Endometrial microvascular endothelial cells (primary cell): ENCODE results near the gene NUTM2E. TPM values are rescaled to one million over a fixed set of nuclear protein-coding genes. Genes with fewer than 3 reads are reported as not detected.
"Not testable (repeated sequence)": the region's sequence is repeated elsewhere in the genome, so short reads cannot be mapped to it uniquely, and the experiment has no call there.

Source experiments
- in situ Hi-C: cut with HindIII; loops from 2 replicates; pipeline ENCODE4 v1.10.0; 2017; ENCODE audit warnings: low sequenced_read_pairs, low pct_unique_long_range_greater_than_20kb; ENCODE audit errors: inconsistent ontology term
- total RNA-seq: library from RNA; depleted of rRNA; stranded (reverse); fragments of >200 nt; gene quantifications from one replicate; pipeline ENCODE4 v1.2.3, GENCODE V29; 2015; ENCODE audit errors: inconsistent ontology term

The NUTM2E gene, protein sequence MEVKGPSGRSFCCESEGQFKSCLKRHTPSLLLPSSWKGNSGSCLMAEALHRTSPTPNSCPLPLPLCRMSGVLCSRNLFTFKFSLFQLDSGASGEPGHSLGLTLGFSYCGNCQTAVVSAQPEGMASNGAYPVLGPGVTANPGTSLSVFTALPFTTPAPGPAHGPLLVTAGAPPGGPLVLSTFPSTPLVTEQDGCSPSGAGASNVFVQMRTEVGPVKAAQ (N-terminal part only)
- not detected for total RNA-seq

DNA sequence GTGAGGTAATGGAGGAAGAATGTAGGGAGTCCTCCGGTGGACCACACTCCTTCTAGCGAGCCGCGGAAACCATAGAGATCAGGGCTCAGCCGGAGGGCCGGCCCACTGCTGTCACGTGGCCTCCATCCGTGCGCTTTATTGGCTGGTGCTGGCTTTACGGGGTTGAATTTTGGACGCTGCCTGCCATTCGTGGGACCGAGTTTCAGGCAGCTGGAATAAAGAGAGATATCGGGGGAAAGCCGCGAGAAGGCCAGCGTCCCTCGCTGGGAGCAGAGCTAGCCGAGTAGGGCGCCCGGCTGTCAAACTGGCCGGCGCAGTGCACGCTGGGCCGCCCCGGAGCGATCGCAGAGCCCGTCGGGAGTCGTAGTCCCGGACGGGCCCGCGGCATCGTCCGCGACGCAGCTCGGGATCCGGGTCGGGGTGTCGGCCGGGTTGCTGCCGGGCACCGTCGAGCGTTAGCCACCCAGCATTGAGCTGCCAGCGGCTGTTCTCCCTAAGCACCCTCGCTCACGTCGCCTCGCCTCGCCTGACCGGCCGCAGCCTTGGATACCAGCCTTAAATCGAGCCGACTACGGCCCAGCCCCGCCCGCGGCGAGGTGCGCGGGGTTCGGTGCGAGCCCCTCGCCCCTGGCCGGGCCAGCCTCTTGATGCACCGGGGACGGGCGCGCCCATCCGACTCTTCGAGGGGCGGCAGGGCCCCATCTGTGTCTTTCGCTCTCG lies at the start of gene NUTM2E:
NUTM2E (plus strand) TSS at position 244 of the 720 bp plus-strand sequence. CDS start 15,002 bp downstream, outside the sequence.
- in situ Hi-C loops: not testable (repeated sequence)

DNA sequence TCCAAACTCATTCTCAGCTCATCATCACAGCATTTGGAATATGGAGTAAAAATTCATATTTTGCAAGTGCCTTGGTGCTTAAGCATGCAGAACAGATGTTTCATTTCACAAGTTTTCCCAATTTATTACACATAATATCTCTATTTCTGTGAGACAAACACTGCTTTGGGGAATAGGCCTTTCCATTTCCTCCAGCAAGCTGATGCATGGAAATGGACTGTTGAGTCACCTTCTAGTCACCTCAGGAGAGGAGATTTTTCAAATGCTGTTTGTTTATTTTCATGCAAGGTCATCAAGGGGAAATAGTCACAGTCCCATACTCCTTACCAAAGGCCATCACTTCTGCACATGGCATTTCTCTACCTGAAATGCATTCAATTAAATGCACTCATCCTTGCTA lies 48.5 kb upstream of the NUTM2E start:
- in situ Hi-C loops: not testable (repeated sequence)

DNA sequence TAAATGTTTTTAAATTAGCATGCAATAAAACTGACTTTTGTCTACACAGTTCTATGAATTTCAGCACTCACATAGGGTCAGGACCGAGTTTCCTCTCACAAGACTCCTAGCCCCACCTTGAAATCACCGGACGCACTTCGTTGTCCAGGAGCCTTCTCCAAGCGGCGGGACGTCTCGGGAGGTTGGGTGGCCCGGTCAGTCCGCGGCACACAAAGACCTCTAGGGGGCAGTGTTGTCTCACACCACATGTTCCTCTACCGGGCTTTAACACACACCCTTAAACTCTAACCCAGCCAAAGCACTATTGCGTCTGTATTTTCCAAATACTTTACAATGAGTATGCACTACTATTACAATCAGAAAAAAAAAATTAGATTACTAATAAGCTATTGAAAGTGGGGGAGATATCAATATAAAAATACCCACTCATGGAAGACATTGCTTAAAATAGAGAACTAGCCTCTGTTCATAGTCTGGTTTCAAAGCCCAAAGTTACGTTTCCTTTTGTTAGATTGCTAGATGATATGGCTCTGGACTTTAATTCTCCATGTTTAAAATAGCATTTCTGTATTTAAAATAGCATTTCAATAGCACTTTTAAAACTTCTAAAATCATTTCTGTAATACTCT lies 47.1 kb upstream of the NUTM2E start:
- in situ Hi-C loops: not testable (repeated sequence)

DNA sequence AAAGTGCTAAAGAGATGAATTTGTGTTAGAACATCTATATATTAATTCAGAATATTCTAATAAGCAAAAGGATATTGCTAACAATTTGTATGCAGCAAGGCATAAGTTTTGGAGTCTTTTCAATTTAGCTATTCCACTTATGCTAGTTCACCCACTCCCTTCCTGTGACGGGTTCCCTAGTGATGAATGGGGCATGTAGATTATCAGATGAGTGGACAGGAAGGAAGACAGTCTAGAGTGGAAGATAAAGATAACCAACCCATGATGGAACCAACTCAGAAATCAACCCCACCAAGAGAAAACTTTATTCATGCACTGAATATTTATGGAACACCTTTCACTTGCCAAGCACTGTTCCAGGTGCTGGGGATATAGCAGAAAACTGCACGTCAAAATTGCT lies 46.5 kb upstream of the NUTM2E start:
- in situ Hi-C loops: not testable (repeated sequence)

DNA sequence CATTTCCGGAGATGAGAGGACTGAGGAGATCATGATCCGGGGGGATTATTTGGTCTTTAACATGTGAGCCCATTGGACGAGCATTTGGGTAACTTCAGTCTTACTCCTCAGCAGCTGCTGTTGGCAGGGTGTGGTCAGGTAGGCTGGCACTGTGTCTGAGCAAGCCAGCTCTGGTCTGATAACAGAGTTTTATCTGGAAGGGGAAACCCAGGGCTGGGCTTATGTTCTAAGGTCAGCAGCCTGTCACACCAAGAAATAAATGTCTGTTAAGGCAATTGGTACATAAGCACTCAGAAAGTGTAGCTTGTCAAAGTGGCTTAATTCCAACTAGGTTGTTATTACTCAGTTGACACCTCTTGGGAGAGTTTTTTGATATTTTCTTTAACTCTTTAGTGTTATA lies 45.0 kb upstream of the NUTM2E start:
- in situ Hi-C loops: not testable (repeated sequence)

DNA sequence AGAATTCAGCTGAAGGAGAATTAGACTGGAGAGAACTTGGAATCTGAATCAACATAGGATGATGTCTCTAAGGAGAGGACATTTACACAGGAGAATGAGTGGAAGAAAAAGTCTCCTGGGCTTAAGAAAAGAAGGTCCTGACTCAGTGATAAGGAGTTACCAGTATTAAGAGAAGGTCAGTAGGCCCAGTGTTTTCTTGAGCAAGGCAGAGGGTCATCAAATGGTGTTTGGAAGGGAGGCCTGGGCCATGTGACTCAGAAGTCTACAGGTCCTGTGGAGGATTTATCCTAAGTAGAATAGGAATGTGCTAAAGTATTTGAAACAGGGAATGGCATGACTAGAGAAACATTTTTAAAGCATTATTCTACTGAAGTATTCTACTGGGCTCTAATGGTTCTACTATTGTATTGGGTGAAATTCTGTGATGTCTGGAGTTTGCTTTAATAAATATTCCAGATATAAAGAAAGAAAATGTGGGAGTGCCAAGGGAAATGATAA lies 39.0 kb upstream of the NUTM2E start:
- in situ Hi-C loops: not testable (repeated sequence)

DNA sequence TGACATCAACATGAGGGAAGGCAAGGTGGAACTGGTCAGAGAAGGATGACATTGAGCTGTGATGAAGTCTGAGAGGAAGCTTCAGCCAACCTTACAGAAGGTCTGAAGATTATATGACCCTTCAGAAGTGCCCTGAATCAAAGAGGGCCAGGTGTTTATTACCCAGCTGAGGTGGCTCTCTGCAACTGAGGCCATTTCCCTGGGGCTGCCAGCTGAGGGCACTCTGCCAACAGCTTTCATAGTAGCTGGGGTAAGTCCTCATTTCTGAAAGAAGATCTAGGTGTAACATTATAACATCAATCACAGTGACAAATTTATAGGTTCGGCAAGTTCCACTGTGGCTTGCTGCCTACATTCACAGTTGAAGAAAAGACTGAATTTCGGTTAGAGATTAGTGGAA lies 37.2 kb upstream of the NUTM2E start:
- in situ Hi-C loops: not testable (repeated sequence)

DNA sequence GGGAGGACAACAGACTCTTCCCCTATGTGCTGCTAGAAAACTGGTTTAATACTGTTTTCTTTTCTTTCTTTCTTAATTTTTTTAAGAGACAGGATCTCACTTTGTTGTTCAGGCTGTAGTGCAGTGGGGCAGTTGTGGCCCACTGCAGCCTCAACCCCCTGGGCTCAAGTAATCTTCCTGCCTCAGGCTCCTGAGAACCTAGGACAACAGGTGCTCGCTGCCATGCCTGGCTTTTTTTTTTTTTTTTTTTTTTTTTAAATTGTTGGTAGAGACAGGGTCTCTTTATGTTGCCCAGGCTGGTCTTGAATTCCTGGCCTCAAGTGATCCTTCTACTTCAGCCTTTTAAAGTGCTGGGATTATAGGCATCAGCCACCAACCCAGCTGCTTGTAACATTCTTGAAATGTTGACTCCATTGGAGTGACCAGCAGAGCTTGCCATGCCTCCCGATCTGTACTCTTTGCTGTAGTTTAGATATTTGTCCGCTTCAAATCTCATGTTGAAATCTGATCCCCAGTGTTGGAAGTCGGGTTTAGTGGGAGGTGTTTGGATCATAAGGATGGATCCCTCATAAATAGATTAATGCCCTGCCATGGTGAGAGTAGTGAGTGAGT lies 34.5 kb upstream of the NUTM2E start:
- in situ Hi-C loops: not testable (repeated sequence)

DNA sequence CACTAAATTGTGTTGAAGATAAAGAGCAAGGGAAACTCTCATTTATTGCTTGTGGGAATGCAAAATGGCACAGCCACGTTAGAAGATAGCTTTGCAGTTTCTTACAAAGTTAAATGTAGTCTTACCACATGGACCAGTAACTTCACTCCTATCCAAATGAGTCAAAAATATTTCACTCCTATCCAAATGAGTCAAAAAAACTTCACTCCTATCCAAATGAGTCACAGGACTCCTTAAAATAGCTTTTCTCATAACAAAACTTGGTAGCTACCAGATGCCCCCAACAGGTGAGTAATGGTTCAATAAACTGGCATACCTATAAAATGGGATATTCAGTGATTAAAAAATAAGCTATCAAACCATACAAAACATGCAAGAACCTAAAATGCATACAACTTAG lies 27.2 kb upstream of the NUTM2E start:
- in situ Hi-C loops: not testable (repeated sequence)

DNA sequence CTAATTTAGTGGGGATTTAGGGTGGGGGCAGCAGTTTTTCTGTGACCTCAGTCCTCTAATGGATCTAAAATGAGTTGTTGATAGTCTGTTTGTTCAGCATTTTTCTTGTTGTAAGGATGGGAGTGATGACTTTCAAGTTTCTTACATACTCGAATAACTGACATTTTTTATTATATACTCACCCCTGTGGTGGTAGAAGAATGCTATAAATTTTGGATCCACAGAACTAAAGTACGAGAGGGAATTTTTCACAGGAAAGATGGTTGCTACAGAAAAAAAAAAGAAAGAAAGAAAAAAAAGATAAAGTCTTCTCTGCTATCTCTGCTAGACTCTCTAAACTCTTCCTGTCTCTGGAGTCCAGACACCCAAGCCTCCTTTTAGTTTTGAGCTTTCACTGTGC lies 20.7 kb upstream of the NUTM2E start:
- in situ Hi-C loops: not testable (repeated sequence)

DNA sequence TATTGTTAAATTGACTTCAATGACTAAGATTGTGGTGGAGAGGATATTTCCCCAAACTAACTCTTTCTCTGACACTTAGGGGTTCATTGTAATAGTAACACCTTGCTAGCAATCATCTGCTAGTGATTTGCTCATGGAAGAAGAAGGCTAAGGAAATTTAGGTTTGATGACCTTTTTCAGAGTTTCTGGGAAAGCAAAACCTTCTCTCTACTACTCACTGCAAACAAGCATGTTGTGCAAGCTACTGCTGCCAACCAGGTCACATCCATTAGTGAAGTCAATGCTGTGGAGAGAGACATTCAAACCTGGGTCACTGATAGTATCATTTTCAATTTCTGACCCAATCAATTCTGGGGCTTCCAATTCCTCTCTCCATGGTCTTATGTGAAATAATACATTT lies 14.6 kb upstream of the NUTM2E start:
- in situ Hi-C loops: not testable (repeated sequence)

DNA sequence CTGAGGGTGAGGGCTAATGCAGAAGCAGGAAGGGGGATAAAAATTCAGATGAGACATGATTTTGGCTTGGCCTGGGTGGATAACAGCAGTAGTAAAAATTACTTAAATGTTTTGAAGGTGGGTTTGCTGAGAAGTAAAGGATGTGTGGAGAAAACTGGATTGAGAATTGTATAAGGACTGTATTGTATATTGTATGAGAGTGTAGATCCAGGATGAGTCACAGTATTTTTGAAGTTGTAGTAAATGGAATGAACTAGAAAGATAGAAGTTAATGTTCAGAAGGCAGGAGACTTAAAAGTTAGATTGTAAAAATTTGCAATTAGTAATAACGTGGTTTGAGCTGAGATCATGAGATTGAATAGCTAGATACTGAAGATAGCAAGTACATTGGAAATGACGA lies 10.2 kb upstream of the NUTM2E start:
- in situ Hi-C loops: not testable (repeated sequence)

DNA sequence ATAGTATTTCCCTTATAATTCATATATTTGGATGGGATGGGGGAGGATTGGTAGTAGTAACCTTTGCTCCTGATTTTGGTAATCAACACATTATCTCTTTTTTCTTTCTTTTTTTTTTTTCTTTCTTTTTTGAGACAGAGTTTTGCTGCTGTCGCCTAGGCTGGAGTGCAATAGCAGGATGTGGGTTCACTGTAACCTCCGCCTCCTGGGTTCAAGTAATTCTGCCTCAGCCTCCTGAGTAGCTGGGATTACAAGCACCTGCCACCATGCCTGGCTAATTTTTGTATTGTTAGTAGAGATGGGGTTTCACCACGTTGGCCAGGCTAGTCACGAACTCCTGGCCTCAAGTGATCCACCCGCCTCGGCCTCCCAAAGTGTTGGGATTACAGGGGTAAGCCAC lies 3.2 kb upstream of the NUTM2E start:
- in situ Hi-C loops: not testable (repeated sequence)

DNA sequence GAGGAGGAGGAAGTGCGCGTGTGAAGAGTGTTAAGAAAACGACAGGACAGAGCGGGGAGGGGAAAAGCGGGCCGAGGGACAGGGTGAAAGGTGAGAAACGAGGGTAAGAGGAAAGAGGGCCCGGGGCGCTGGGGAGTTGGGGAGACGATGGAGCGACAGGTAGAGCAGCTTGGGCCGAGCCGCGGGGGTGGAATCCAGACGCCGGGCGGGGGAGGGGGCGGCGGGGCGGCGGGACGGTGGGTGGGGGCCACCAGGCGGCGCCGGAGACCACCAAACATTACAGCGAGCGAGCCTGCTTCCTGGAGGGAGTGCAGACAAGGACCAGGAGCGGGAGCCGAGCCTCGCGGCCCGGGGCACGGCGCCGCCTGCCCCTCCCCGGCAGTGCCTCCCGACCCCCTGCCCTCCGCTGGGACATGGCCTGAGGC lies 940 bp upstream of the NUTM2E start:
- in situ Hi-C loops: not testable (repeated sequence)

DNA sequence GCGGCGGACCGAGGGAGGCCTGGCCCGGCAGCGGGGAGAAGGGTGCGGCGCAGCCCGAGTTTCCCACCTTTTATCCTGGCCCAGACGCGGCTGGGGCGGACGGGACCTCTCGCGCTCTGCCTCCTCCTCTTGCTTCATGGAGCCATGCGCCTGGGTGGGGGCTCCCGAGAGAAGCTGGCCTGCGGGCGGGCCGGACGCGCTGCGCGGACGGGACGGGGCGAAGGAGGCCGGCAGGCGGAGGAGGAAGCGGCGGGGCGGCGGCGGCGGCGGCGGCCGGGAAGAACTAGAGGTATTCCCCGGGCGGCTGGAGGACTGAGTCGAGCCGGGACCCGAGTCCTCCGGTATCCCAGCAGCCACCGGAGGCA lies 426 bp upstream of the NUTM2E start:
- in situ Hi-C loops: not testable (repeated sequence)

DNA sequence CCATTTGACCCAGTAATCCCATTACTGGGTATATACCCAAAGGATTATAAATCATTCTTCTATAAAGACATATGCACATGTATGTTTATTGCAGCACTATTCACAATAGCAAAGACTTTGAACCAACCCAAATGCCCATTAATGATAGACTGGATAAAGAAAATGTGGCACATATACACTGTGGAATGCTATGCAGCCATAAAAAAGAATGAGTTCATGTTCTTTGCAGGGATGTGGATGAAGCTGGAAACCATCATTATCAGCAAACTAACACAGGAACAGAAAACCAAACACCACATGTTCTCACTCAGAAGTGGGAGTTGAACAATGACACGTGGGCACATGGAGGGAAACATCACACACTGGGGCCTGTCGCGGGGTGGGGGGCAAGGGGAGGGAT lies 7.3 kb downstream of the NUTM2E start:
- in situ Hi-C loops: not testable (repeated sequence)

DNA sequence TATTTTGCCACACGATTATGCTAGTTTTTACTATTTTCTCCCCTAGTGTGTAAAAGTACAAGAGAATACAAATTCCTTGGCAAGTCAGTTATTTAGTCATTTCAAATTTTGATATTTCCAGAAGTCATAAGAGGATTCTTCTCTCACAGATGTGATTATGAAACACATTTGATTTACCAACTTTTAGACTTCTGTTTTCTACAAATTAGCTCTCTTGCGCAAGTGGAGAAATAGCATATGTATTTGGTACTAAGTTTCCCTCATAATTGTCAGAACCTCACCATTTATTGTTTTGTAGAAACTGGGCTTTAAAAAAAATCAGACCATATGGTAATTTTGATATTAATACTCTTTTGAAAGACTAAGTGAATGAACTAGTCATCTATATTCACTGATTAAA lies 9.4 kb downstream of the NUTM2E start:
- in situ Hi-C loops: not testable (repeated sequence)

DNA sequence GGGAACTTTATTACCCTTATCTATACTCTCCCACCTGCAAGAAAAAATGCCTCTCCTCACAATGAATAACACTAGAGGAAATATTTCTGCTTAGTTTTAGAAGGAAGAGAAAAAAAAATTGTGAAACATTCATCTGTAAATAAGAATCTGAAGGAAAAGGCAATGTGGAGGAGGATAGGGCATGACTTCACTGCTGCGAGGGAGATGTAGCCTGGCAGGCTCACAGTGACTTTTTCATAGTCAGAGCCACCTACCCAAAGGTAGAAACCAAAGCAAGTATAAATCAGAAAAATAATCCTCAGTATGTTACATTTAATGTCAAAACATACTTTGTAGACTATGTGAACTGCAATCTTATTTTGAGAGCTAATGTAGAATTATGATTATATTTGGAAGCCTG lies 10.4 kb downstream of the NUTM2E start:
- in situ Hi-C loops: not testable (repeated sequence)

DNA sequence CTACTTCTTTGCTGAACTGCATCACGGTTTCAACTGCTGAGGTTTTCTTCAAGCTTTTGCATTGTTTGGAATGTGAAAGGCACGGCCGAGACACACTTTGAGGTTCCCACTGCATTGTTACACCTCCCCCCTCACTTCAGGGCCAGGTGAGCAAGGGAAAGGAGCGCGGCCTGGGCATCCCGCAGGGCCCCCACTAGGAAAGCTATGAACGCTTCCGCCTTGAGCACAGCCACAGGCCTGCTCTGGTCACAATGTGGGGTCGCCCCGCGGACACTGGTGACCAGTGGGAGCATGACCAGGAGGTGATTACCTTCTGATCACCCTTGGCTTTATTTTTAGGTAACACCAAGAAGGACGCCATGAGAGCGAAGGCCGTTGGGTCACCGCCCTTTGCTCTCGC lies 11.9 kb downstream of the NUTM2E start:
- in situ Hi-C loops: not testable (repeated sequence)
